Endothelial cell of umbilical vein (primary cell): Measurements from ENCODE around the gene CCDC28A. TPM values are rescaled to one million over a fixed set of nuclear protein-coding genes. Genes with fewer than 3 reads are reported as not detected.

Experiments
- BruUV-seq: library from RNA; stranded (reverse); fragments of 400-500 nt; replicated peaks from 2 replicates; lab custom pipeline; 2021; lab: Mats Ljungman, UMichigan
- CTCF ChIA-PET: fragments of 300-600, 350-600 bp; sonication (Branson Sonifier 250); formaldehyde crosslinking; loops from one replicate; lab custom pipeline; 2021; ENCODE audit warnings: antibody characterized with exemption, inconsistent platforms; lab: Charles Lee
- POLR2A ChIA-PET: fragments of 300-600, 350-600 bp; sonication (Branson Sonifier 250); formaldehyde crosslinking; loops from one replicate; lab custom pipeline; 2021; ENCODE audit warnings: antibody characterized with exemption, inconsistent platforms; lab: Charles Lee
- DNase-seq: peaks from one replicate; pipeline ENCODE4 v3.0.0-alpha.2; 2011; ENCODE audit warnings: low read depth, low spot score
- FAIRE-seq: peaks from 2 replicates; lab custom pipeline; 2011; peaks lifted over from hg19 to GRCh38; lab: Jason Lieb, UNC
- H2AFZ ChIP-seq: 2 replicates; pipeline ENCODE4 v1.6.0; 2012; ENCODE audit warnings: low read depth, low read length, control low read depth, inconsistent platforms
- H3K27ac ChIP-seq: 2 replicates; pipeline ENCODE4 v1.5.1; 2011; ENCODE audit warnings: low read depth, mild to moderate bottlenecking, control low read depth, low read length, moderate library complexity; ENCODE audit not compliant: insufficient read depth
- H3K27me3 ChIP-seq, 2 experiments: 2 replicates each; pipeline versions ENCODE4 v1.6.0 to v1.6.1; 2011; ENCODE audit warnings: low read length in 2 of 2, mixed read lengths in 1 of 2; ENCODE audit not compliant: control insufficient read depth in 2 of 2, insufficient read depth in 2 of 2
- H3K36me3 ChIP-seq, 2 experiments: 2 replicates in 1 of 2; 3 replicates in 1 of 2; pipeline ENCODE4 v1.5.1; 2011; ENCODE audit warnings: low read length in 2 of 2, mild to moderate bottlenecking in 1 of 2, moderate library complexity in 1 of 2; ENCODE audit not compliant: control insufficient read depth in 2 of 2, insufficient read depth in 2 of 2; ENCODE audit errors: extremely low read depth in 1 of 2
- H3K4me1 ChIP-seq: 3 replicates; pipeline ENCODE4 v1.5.1; 2011; ENCODE audit warnings: mild to moderate bottlenecking, low read length; ENCODE audit not compliant: control insufficient read depth, insufficient read depth; ENCODE audit errors: extremely low read depth
- H3K4me2 ChIP-seq: 2 replicates; pipeline ENCODE4 v1.6.1; 2011; ENCODE audit warnings: low read length, control low read depth, mixed read lengths; ENCODE audit not compliant: insufficient read depth
- H3K4me3 ChIP-seq, 3 experiments: fragments of 200-600 bp in 1 of 3; sonication (generic), shearing (Covaris generic) in 1 of 3; replicated peaks in 1 of 3; 2 replicates each; pipeline ENCODE4 v1.5.1; 2011 to 2016; ENCODE audit warnings: control low read depth in 3 of 3, low read length in 3 of 3, mild to moderate bottlenecking in 2 of 3, inconsistent platforms in 1 of 3, low read depth in 1 of 3, moderate library complexity in 1 of 3; ENCODE audit not compliant: insufficient read depth in 1 of 3
- H3K79me2 ChIP-seq: 2 replicates; pipeline ENCODE4 v1.6.0; 2012; ENCODE audit warnings: low read length, inconsistent platforms; ENCODE audit not compliant: control insufficient read depth, insufficient read depth
- H3K9ac ChIP-seq: replicated peaks from 2 replicates; pipeline ENCODE3; 2011; ENCODE audit warnings: low read length, control low read depth; ENCODE audit not compliant: insufficient read depth; ENCODE audit errors: extremely low read depth
- H3K9me1 ChIP-seq: replicated peaks from 3 replicates; pipeline ENCODE4 v1.6.0; 2011; ENCODE audit warnings: mild to moderate bottlenecking, low read length; ENCODE audit not compliant: control insufficient read depth, insufficient read depth; ENCODE audit errors: extremely low read depth
- H3K9me3 ChIP-seq: replicated peaks from 2 replicates; pipeline ENCODE4 v1.5.1; 2012; ENCODE audit warnings: low read length, inconsistent platforms; ENCODE audit not compliant: control insufficient read depth, insufficient read depth
- H4K20me1 ChIP-seq: replicated peaks from 2 replicates; pipeline ENCODE3; 2011; ENCODE audit warnings: mild to moderate bottlenecking, low read length; ENCODE audit not compliant: control insufficient read depth, insufficient read depth; ENCODE audit errors: extremely low read depth
- CTCF ChIP-seq, 2 donors: IDR thresholded peaks; 1 replicate in 1 of 2; 2 replicates in 1 of 2; pipeline ENCODE4 v1.5.1; 2011; ENCODE audit warnings: low read length in 2 of 2, mild to moderate bottlenecking in 2 of 2, moderate library complexity in 2 of 2, control low read depth in 1 of 2, inconsistent platforms in 1 of 2, low read depth in 1 of 2; ENCODE audit not compliant: insufficient read depth in 1 of 2; ENCODE audit errors: extremely low read depth in 1 of 2
- EZH2 ChIP-seq: IDR thresholded peaks from 2 replicates; pipeline ENCODE4 v1.6.1; 2012; ENCODE audit warnings: borderline replicate concordance, low read depth, mild to moderate bottlenecking, moderate library complexity, low read length, inconsistent platforms; ENCODE audit not compliant: severe bottlenecking
- FOS ChIP-seq: IDR thresholded peaks from 2 replicates; pipeline ENCODE4 v1.6.1; 2011; ENCODE audit warnings: mild to moderate bottlenecking, low read length, moderate library complexity, borderline replicate concordance; ENCODE audit not compliant: insufficient read depth
- GATA2 ChIP-seq: IDR thresholded peaks from 2 replicates; pipeline ENCODE4 v1.7.0; 2011; ENCODE audit warnings: low read depth, mild to moderate bottlenecking, moderate library complexity, mixed read lengths, low read length; ENCODE audit not compliant: insufficient read length, insufficient read depth
- JUN ChIP-seq: IDR thresholded peaks from 2 replicates; pipeline ENCODE4 v1.6.1; 2011; ENCODE audit warnings: borderline replicate concordance, low read depth; ENCODE audit not compliant: insufficient read length, insufficient read depth
- MAX ChIP-seq: IDR thresholded peaks from 2 replicates; pipeline ENCODE4 v1.6.1; 2011; ENCODE audit not compliant: insufficient read depth, insufficient read length
- MYC ChIP-seq: IDR thresholded peaks from one replicate; pipeline ENCODE4 v1.6.1; 2011; ENCODE audit warnings: mild to moderate bottlenecking, low read depth, low read length
- POLR2AphosphoS5 ChIP-seq: IDR thresholded peaks from 2 replicates; pipeline ENCODE4 v1.6.1; 2012; ENCODE audit warnings: low read depth, mild to moderate bottlenecking, control low read depth, low read length, moderate library complexity; ENCODE audit not compliant: insufficient read depth
- dilution Hi-C: fragments of 300-500 bp; cut with MboI; formaldehyde crosslinking; loops from one replicate; pipeline ENCODE4 v1.15.0; 2019; ENCODE audit warnings: low sequenced_read_pairs; ENCODE audit not compliant: extremely low pct_ligation_motif_present
- intact Hi-C: fragments of 100-400 bp; cut with micrococcal nuclease; formaldehyde crosslinking; loops from one replicate; pipeline ENCODE4 v1.10.0; 2022
- polyA plus RNA-seq, 4 experiments: library from polyadenylated mRNA; depleted of rRNA in 3 of 4; stranded (reverse) in 3 of 4; unstranded in 1 of 4; fragments of >200 nt; gene quantifications; 2 replicates each; pipeline versions ENCODE4 v1.2.1 to v1.2.3, GENCODE V29; 2011 to 2012; ENCODE audit warnings: missing spikeins in 1 of 4
- total RNA-seq: library from RNA; stranded (reverse); gene quantifications from 2 replicates; pipeline ENCODE4 v1.2.3, GENCODE V29; 2021

The CCDC28A gene
- total and polyA plus RNA-seq, 2 donors (not counting 3 experiments of a cell fraction or from before 2014, with no cell fraction given): 11.1 to 12.8 TPM

- intact Hi-C loops: no loop called here
- FAIRE-seq: no peak
- dilution Hi-C loops: no loop called here
Observed at GRCh38 chr6:138800377-138801150, 27.0 kb downstream of the CCDC28A start.

More at GRCh38 chr6:138800377-138801150, 27.0 kb downstream of the CCDC28A start:
- Histone ChIP-seq H3K4me1 (no peaks in the 10 kb centered on the region), H3K36me3 (no peaks in the 10 kb centered on the region), H3K79me2 (no peaks in the 10 kb centered on the region), H3K9ac (no peak overlapping the region), H4K20me1 (no peaks in the 10 kb centered on the region), H3K27me3 (peaks cover 0 to 2% of the 10 kb centered on the region in 2 experiments), H3K9me1 (no peaks in the 10 kb centered on the region), H3K27ac (no peak overlapping the region), H3K9me3 (no peaks in the 10 kb centered on the region), H3K4me3 (no peak overlapping the region), H3K4me2 (no peak overlapping the region), H2AFZ (no peak overlapping the region)
- no peak for DNase-seq
- no TSS peak for BruUV-seq
- ChIA-PET POLR2A (no interaction called here), CTCF (interaction anchor here (1.1 kb wide), 2 partner anchors 11 to 14 kb away, joined by 3 read pairs; no protein-coding TSS in a partner anchor)
- no peak for TF ChIP-seq MAX
- TF ChIP-seq FOS: no peak
- TF ChIP-seq EZH2: no peak
- no peak for TF ChIP-seq GATA2
- no peak for TF ChIP-seq CTCF (IDR thresholded peaks at IDR 0.05; ENCODE audit: extremely low read depth in 1 of 2, insufficient read depth in 1 of 2, low read depth in 1 of 2, low read length in 2 of 2)
- TF ChIP-seq POLR2AphosphoS5: no peak
- no peak for TF ChIP-seq MYC
- TF ChIP-seq JUN: no peak
